Keratinocyte (primary cell): ENCODE data around the gene CLRN2. TPM values are rescaled to one million over a fixed set of nuclear protein-coding genes. Genes with fewer than 3 reads are reported as not detected.

ENCODE experiments used
- DNase-seq: peaks from one replicate; pipeline ENCODE4 v3.0.0-alpha.2; 2011; ENCODE audit warnings: low read depth, missing footprints, low spot score
- FAIRE-seq: peaks from 2 replicates; lab custom pipeline; 2011; peaks lifted over from hg19 to GRCh38; lab: Jason Lieb, UNC
- H2AFZ ChIP-seq: 2 replicates; pipeline ENCODE4 v1.6.0; 2012; ENCODE audit warnings: low read length, control low read depth, inconsistent platforms; ENCODE audit not compliant: control insufficient read depth
- H3K27ac ChIP-seq: 2 replicates; pipeline ENCODE4 v1.5.1; 2011; ENCODE audit warnings: low read length; ENCODE audit not compliant: control insufficient read depth, insufficient read depth
- H3K27me3 ChIP-seq: 3 replicates; pipeline ENCODE4 v1.6.0; 2011; ENCODE audit warnings: low read length; ENCODE audit not compliant: control insufficient read depth, insufficient read depth; ENCODE audit errors: extremely low read depth
- H3K36me3 ChIP-seq, 2 experiments: 2 replicates in 1 of 2; 3 replicates in 1 of 2; pipeline ENCODE4 v1.5.1; 2011; ENCODE audit warnings: low read length in 2 of 2, mild to moderate bottlenecking in 1 of 2; ENCODE audit not compliant: control insufficient read depth in 2 of 2, insufficient read depth in 2 of 2; ENCODE audit errors: extremely low read depth in 1 of 2
- H3K4me1 ChIP-seq: 3 replicates; pipeline ENCODE4 v1.5.1; 2011; ENCODE audit warnings: low read length; ENCODE audit not compliant: control insufficient read depth, insufficient read depth; ENCODE audit errors: extremely low read depth
- H3K4me2 ChIP-seq: 3 replicates; pipeline ENCODE4 v1.6.0; 2011; ENCODE audit warnings: low read depth, low read length; ENCODE audit not compliant: control insufficient read depth, insufficient read depth; ENCODE audit errors: extremely low read depth
- H3K4me3 ChIP-seq, 3 experiments: fragments of 200-600 bp in 1 of 3; sonication (generic) in 1 of 3; 2 replicates in 2 of 3; 3 replicates in 1 of 3; pipeline ENCODE4 v1.5.1; 2011 to 2016; ENCODE audit warnings: low read length in 3 of 3, mild to moderate bottlenecking in 3 of 3, control low read depth in 2 of 3, inconsistent platforms in 1 of 3, low read depth in 1 of 3, mixed read lengths in 1 of 3, mixed run types in 1 of 3, moderate library complexity in 1 of 3; ENCODE audit not compliant: control insufficient read depth in 2 of 3, insufficient read depth in 2 of 3; ENCODE audit errors: extremely low read depth in 1 of 3
- H3K79me2 ChIP-seq: 2 replicates; pipeline ENCODE4 v1.6.0; 2012; ENCODE audit warnings: low read length; ENCODE audit not compliant: control insufficient read depth, insufficient read depth
- H3K9ac ChIP-seq: 3 replicates; pipeline ENCODE4 v1.6.0; 2011; ENCODE audit warnings: low read length; ENCODE audit not compliant: control insufficient read depth, insufficient read depth; ENCODE audit errors: extremely low read depth
- H3K9me1 ChIP-seq: 3 replicates; pipeline ENCODE4 v1.6.0; 2011; ENCODE audit warnings: low read length; ENCODE audit not compliant: control insufficient read depth, insufficient read depth; ENCODE audit errors: extremely low read depth
- H3K9me3 ChIP-seq: 2 replicates; pipeline ENCODE4 v1.5.1; 2012; ENCODE audit warnings: low read depth, low read length; ENCODE audit not compliant: control insufficient read depth
- H4K20me1 ChIP-seq: 3 replicates; pipeline ENCODE4 v1.6.0; 2011; ENCODE audit warnings: low read length; ENCODE audit not compliant: control insufficient read depth, insufficient read depth; ENCODE audit errors: extremely low read depth
- EZH2 ChIP-seq: IDR thresholded peaks from one replicate; pipeline ENCODE4 v1.6.1; 2012; ENCODE audit warnings: inconsistent platforms, mild to moderate bottlenecking, low read length, moderate library complexity
- dilution Hi-C: fragments of 300-500 bp; cut with MboI; formaldehyde crosslinking; loops from one replicate; pipeline ENCODE4 v1.7.0; 2020; ENCODE audit warnings: low sequenced_read_pairs; ENCODE audit not compliant: extremely low pct_ligation_motif_present
- polyA plus RNA-seq, 5 experiments: library from polyadenylated mRNA; depleted of rRNA in 3 of 5; stranded (reverse) in 3 of 5; stranded (forward) in 1 of 5; unstranded in 1 of 5; fragments of >200 nt; gene quantifications; 1 replicate in 1 of 5; 2 replicates in 3 of 5; 3 replicates in 1 of 5; pipeline versions ENCODE4 v1.2.1 to v1.2.3, GENCODE V29; 2011 to 2012; ENCODE audit warnings: missing spikeins in 2 of 5, low read depth in 1 of 5, low replicate concordance in 1 of 5
- TF ChIP-seq, protein P1 (sequence below), 3 experiments: IDR thresholded peaks in 1 of 3; conservative IDR thresholded peaks in 1 of 3; optimal IDR thresholded peaks in 1 of 3; 2 replicates in 2 of 3; 3 replicates in 1 of 3; pipeline versions ENCODE3 to v1.5.1; 2011; ENCODE audit warnings: low read length in 3 of 3, mild to moderate bottlenecking in 3 of 3, moderate library complexity in 2 of 3, control low read depth in 1 of 3, inconsistent platforms in 1 of 3; ENCODE audit not compliant: insufficient read depth in 2 of 3; ENCODE audit errors: extremely low read depth in 1 of 3

The CLRN2 gene
- polyA plus RNA-seq, 1 donor (not counting 4 experiments of a cell fraction or from before 2014, with no cell fraction given), result not detected

DNA sequence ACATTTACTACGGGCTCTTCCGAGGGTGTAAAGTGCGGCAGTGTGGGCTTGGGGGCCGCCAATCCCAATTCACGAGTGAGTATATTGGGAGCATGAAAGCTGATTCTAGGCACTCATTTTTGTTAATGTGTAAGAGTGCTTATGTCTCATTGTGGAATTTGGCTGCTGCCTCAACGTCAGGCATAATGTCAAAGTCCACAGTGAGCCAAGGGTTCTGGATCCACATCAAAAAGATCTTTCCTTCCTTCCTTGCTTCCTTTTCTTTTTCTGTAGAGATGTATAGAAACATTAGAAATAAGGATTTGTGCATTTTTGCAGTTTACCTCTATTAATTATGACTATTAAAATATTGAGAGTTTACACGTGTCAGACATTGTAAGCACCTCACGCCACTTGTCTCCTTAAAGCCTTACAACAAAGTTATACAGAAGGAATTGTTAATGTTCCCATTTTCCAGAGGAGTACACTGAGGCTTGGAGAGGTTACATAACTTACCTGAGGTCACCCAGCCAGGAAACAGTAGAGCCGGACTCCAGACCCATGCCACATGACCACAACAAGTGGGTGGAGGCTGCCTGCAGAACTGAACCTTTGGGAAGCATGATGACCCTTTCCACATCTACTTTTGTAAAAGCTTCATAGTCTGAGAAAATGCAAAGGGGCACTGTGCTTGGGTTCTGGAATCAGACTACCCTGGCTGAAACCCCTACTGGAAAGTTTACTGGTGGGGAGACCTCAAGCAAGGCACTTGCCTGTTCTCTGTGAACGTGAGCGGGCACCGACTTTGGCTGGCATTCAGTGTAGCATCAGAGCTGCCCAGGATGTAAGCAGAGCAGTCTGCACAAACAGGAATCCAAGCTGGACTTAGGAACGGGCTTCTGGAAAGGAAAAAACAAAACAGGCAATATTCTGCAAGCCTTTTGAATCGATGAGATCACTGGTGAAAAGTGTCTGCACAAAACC is 761 bp downstream of the CLRN2 start:
- Histone ChIP-seq H3K4me2 (no peak overlapping the region), H3K36me3 (no peaks in the 10 kb centered on the region), H3K27me3 (peaks cover 4% of the 10 kb centered on the region), H3K27ac (no peak overlapping the region), H2AFZ (no peak overlapping the region), H3K4me3 (no peak overlapping the region), H4K20me1 (no peaks in the 10 kb centered on the region), H3K79me2 (peaks cover 8% of the 10 kb centered on the region), H3K9me1 (no peaks in the 10 kb centered on the region), H3K9ac (no peak overlapping the region), H3K4me1 (peaks cover 19% of the 10 kb centered on the region), H3K9me3 (no peaks in the 10 kb centered on the region)
- dilution Hi-C loops, result no loop called here
- FAIRE-seq, result no peak
- DNase-seq, result no peak
- no peak for TF ChIP-seq EZH2
- TF ChIP-seq, protein P1, sequence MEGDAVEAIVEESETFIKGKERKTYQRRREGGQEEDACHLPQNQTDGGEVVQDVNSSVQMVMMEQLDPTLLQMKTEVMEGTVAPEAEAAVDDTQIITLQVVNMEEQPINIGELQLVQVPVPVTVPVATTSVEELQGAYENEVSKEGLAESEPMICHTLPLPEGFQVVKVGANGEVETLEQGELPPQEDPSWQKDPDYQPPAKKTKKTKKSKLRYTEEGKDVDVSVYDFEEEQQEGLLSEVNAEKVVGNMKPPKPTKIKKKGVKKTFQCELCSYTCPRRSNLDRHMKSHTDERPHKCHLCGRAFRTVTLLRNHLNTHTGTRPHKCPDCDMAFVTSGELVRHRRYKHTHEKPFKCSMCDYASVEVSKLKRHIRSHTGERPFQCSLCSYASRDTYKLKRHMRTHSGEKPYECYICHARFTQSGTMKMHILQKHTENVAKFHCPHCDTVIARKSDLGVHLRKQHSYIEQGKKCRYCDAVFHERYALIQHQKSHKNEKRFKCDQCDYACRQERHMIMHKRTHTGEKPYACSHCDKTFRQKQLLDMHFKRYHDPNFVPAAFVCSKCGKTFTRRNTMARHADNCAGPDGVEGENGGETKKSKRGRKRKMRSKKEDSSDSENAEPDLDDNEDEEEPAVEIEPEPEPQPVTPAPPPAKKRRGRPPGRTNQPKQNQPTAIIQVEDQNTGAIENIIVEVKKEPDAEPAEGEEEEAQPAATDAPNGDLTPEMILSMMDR (optimal IDR thresholded peaks at IDR 0.05 in 1 of 3, IDR thresholded peaks at IDR 0.05 in 1 of 3, conservative IDR thresholded peaks at IDR 0.05 in 1 of 3; ENCODE audit: extremely low read depth in 1 of 3, insufficient read depth in 2 of 3, low read length in 3 of 3), result no peak

DNA sequence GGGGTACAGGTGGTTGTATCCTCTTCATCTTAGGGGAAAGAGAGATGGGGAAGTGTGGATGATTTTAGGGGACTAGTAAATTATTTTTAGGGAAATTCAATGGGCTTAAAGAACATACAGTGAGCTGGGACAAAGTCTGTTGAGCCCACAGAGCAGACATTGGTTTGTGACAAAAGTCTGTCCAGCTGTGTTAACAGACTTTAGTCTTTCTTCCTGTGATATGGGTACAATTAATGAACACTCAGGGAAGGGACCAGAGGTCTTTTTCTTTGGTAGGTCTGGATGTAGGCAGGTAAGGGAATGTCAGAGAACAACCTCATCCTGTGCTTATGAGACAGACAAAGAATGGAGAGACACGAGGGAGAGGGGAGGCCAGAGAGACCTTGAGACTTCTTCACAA is 2.0 kb downstream of the CLRN2 start:
- FAIRE-seq, result no peak
- H3K9me3 ChIP-seq, result no peaks in the 10 kb centered on the region

More for the DNA sequence above, 2.0 kb downstream of the CLRN2 start:
- H4K20me1 ChIP-seq, result no peaks in the 10 kb centered on the region
- peaks cover 15% of the 10 kb centered on the region for H3K4me1 ChIP-seq
- no peaks in the 10 kb centered on the region for H3K36me3 ChIP-seq
- H3K27me3 ChIP-seq, result peaks cover 4% of the 10 kb centered on the region
- TF ChIP-seq EZH2, result no peak
- TF ChIP-seq, protein P1 (optimal IDR thresholded peaks at IDR 0.05 in 1 of 3, IDR thresholded peaks at IDR 0.05 in 1 of 3, conservative IDR thresholded peaks at IDR 0.05 in 1 of 3; ENCODE audit: extremely low read depth in 1 of 3, insufficient read depth in 2 of 3, low read length in 3 of 3), result no peak
- H3K79me2 ChIP-seq, result no peaks in the 10 kb centered on the region
- H3K4me2 ChIP-seq, result no peak overlapping the region
- H3K9ac ChIP-seq, result no peak overlapping the region
- no peak for DNase-seq
- H3K9me1 ChIP-seq, result no peaks in the 10 kb centered on the region
- H2AFZ ChIP-seq, result no peak overlapping the region
- no peak overlapping the region for H3K27ac ChIP-seq
- dilution Hi-C loops, result no loop called here
- no peak overlapping the region for H3K4me3 ChIP-seq
